GM12878 (cell line): Measurements from ENCODE around the gene COL7A1.

Experiments
- CHD1 ChIP-seq: IDR thresholded peaks from 2 replicates; pipeline ENCODE4 v1.6.1; 2012; ENCODE audit warnings: low read depth, low read length, improper control_type of control experiment
- CTCF ChIP-seq, 3 experiments: IDR thresholded peaks in 2 of 3; conservative IDR thresholded peaks in 1 of 3; 2 replicates each; pipeline ENCODE4 v1.5.1; 2011; ENCODE audit warnings: low read depth in 3 of 3, low read length in 3 of 3, mild to moderate bottlenecking in 3 of 3, control low read depth in 2 of 3, moderate library complexity in 2 of 3, inconsistent platforms in 1 of 3, mixed read lengths in 1 of 3; ENCODE audit not compliant: control insufficient read depth in 2 of 3, insufficient read depth in 1 of 3; ENCODE audit errors: extremely low read depth in 1 of 3
- EGR1 ChIP-seq, 2 experiments: IDR thresholded peaks; 1 replicate in 1 of 2; 2 replicates in 1 of 2; pipeline ENCODE4 v1.6.1; 2011 to 2012; ENCODE audit warnings: low read depth in 2 of 2, low read length in 2 of 2, borderline replicate concordance in 1 of 2, mild to moderate bottlenecking in 1 of 2, moderate library complexity in 1 of 2
- PKNOX1 ChIP-seq: fragments of 450-650 bp; IDR thresholded peaks from 2 replicates; pipeline ENCODE4 v1.6.1; 2016; ENCODE audit warnings: mild to moderate bottlenecking
- RAD21 ChIP-seq: IDR thresholded peaks from 2 replicates; pipeline ENCODE4 v1.6.1; 2011; ENCODE audit warnings: mild to moderate bottlenecking, low read depth, low read length, moderate library complexity; ENCODE audit not compliant: insufficient read depth
- RBBP5 ChIP-seq: fragments of 200-600 bp; sonication (generic); conservative IDR thresholded peaks from 2 replicates; pipeline ENCODE4 v1.6.1; 2016
- SRF ChIP-seq, 2 experiments: IDR thresholded peaks; 2 replicates each; pipeline ENCODE4 v1.6.1; 2011; ENCODE audit warnings: low read depth in 2 of 2, low read length in 2 of 2, mild to moderate bottlenecking in 1 of 2, moderate library complexity in 1 of 2
- TF ChIP-seq, protein P1 (sequence below): IDR thresholded peaks from 2 replicates; pipeline ENCODE4 v1.6.1; 2012; ENCODE audit warnings: mild to moderate bottlenecking, low read depth, low read length
- TF ChIP-seq, protein P2 (sequence below): IDR thresholded peaks from 2 replicates; pipeline ENCODE4 v1.6.1; 2011; ENCODE audit warnings: mild to moderate bottlenecking, low read depth, low read length, moderate library complexity; ENCODE audit not compliant: insufficient replicate concordance
- TF ChIP-seq, protein P3 (sequence below): IDR thresholded peaks from 2 replicates; pipeline ENCODE4 v1.6.1; 2012; ENCODE audit warnings: low read depth, low read length, improper control_type of control experiment

- TF ChIP-seq CTCF (IDR thresholded peaks at IDR 0.05 in 2 of 3, conservative IDR thresholded peaks at IDR 0.05 in 1 of 3; ENCODE audit: control insufficient read depth in 2 of 3, extremely low read depth in 1 of 3, insufficient read depth in 1 of 3, low read depth in 3 of 3, low read length in 3 of 3), result no peak
- TF ChIP-seq, protein P1, sequence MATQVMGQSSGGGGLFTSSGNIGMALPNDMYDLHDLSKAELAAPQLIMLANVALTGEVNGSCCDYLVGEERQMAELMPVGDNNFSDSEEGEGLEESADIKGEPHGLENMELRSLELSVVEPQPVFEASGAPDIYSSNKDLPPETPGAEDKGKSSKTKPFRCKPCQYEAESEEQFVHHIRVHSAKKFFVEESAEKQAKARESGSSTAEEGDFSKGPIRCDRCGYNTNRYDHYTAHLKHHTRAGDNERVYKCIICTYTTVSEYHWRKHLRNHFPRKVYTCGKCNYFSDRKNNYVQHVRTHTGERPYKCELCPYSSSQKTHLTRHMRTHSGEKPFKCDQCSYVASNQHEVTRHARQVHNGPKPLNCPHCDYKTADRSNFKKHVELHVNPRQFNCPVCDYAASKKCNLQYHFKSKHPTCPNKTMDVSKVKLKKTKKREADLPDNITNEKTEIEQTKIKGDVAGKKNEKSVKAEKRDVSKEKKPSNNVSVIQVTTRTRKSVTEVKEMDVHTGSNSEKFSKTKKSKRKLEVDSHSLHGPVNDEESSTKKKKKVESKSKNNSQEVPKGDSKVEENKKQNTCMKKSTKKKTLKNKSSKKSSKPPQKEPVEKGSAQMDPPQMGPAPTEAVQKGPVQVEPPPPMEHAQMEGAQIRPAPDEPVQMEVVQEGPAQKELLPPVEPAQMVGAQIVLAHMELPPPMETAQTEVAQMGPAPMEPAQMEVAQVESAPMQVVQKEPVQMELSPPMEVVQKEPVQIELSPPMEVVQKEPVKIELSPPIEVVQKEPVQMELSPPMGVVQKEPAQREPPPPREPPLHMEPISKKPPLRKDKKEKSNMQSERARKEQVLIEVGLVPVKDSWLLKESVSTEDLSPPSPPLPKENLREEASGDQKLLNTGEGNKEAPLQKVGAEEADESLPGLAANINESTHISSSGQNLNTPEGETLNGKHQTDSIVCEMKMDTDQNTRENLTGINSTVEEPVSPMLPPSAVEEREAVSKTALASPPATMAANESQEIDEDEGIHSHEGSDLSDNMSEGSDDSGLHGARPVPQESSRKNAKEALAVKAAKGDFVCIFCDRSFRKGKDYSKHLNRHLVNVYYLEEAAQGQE, result no peak
- TF ChIP-seq EGR1 (IDR thresholded peaks at IDR 0.05; ENCODE audit: borderline replicate concordance in 1 of 2, low read depth in 2 of 2, low read length in 2 of 2), result no peak
- TF ChIP-seq, protein P2, sequence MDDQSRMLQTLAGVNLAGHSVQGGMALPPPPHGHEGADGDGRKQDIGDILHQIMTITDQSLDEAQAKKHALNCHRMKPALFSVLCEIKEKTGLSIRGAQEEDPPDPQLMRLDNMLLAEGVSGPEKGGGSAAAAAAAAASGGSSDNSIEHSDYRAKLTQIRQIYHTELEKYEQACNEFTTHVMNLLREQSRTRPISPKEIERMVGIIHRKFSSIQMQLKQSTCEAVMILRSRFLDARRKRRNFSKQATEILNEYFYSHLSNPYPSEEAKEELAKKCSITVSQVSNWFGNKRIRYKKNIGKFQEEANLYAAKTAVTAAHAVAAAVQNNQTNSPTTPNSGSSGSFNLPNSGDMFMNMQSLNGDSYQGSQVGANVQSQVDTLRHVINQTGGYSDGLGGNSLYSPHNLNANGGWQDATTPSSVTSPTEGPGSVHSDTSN, result no peak
- TF ChIP-seq RBBP5, result no peak
- TF ChIP-seq RAD21, result no peak
- TF ChIP-seq, protein P3, sequence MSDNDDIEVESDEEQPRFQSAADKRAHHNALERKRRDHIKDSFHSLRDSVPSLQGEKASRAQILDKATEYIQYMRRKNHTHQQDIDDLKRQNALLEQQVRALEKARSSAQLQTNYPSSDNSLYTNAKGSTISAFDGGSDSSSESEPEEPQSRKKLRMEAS, result no peak
- TF ChIP-seq CHD1, result no peak
- TF ChIP-seq SRF (IDR thresholded peaks at IDR 0.05; ENCODE audit: low read depth in 2 of 2, low read length in 2 of 2), result no peak
- TF ChIP-seq PKNOX1, result no peak
Observed at GRCh38 chr3:48629894-48630293, 34.8 kb upstream of the COL7A1 start.
